Upper lobe of left lung (tissue), 4 donors: ENCODE measurements around the gene CTNNBL1.

Source experiments
- POLR2A ChIP-seq, 4 donors: fragments of 450-650 bp; IDR thresholded peaks; one replicate each; pipeline ENCODE4 v1.5.1; 2016 to 2017; ENCODE audit warnings: antibody characterized with exemption in 4 of 4, mild to moderate bottlenecking in 2 of 4
- POLR2AphosphoS5 ChIP-seq, 2 donors: sonication (generic); formaldehyde crosslinking; IDR thresholded peaks; one replicate each; pipeline ENCODE4 v1.5.1; 2017; ENCODE audit warnings: antibody characterized with exemption in 2 of 2
- TF ChIP-seq, protein P1 (sequence below), 6 experiments: fragments of 450-650 bp in 4 of 6; fragments of 200-600 bp in 2 of 6; sonication (generic) in 2 of 6; IDR thresholded peaks; one replicate each; pipeline ENCODE4 v1.5.1; 2016 to 2019; ENCODE audit warnings: antibody characterized with exemption in 6 of 6

GRCh38 chr20:37672143-37672542, 21.7 kb upstream of the CTNNBL1 start:
- TF ChIP-seq POLR2AphosphoS5 (IDR thresholded peaks at IDR 0.05) (no peak), POLR2A (IDR thresholded peaks at IDR 0.05) (no peak)
- TF ChIP-seq, protein P1, sequence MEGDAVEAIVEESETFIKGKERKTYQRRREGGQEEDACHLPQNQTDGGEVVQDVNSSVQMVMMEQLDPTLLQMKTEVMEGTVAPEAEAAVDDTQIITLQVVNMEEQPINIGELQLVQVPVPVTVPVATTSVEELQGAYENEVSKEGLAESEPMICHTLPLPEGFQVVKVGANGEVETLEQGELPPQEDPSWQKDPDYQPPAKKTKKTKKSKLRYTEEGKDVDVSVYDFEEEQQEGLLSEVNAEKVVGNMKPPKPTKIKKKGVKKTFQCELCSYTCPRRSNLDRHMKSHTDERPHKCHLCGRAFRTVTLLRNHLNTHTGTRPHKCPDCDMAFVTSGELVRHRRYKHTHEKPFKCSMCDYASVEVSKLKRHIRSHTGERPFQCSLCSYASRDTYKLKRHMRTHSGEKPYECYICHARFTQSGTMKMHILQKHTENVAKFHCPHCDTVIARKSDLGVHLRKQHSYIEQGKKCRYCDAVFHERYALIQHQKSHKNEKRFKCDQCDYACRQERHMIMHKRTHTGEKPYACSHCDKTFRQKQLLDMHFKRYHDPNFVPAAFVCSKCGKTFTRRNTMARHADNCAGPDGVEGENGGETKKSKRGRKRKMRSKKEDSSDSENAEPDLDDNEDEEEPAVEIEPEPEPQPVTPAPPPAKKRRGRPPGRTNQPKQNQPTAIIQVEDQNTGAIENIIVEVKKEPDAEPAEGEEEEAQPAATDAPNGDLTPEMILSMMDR (IDR thresholded peaks at IDR 0.05) = no peak
